Trophoblast cell (in vitro differentiated cells and primary cell): ENCODE results near the gene PRKACB.

Experiments
- DNase-seq, 2 donors: peaks; one replicate each; pipeline ENCODE4 v3.0.0-alpha.2; 2016
- H2AFZ ChIP-seq: 2 replicates; pipeline ENCODE4 v1.6.1; 2013; ENCODE audit warnings: low read length, moderate library complexity, mild to moderate bottlenecking; ENCODE audit not compliant: insufficient read depth, poor library complexity
- H2AK5ac ChIP-seq: 2 replicates; pipeline ENCODE4 v1.6.1; 2013; ENCODE audit warnings: mild to moderate bottlenecking, low read length
- H2BK120ac ChIP-seq: 2 replicates; pipeline ENCODE4 v1.6.1; 2013; ENCODE audit warnings: low read length, mild to moderate bottlenecking, moderate library complexity; ENCODE audit not compliant: insufficient read depth, poor library complexity
- H2BK12ac ChIP-seq: 2 replicates; pipeline ENCODE4 v1.6.1; 2013; ENCODE audit warnings: mild to moderate bottlenecking, low read length, moderate library complexity
- H2BK5ac ChIP-seq: 2 replicates; pipeline ENCODE4 v1.6.1; 2013; ENCODE audit warnings: low read length, low read depth, moderate library complexity, mild to moderate bottlenecking; ENCODE audit not compliant: poor library complexity
- H3K14ac ChIP-seq: 2 replicates; pipeline ENCODE4 v1.6.1; 2013; ENCODE audit warnings: mild to moderate bottlenecking, low read length
- H3K18ac ChIP-seq: 2 replicates; pipeline ENCODE4 v1.6.1; 2013; ENCODE audit warnings: mild to moderate bottlenecking, low read length
- H3K23ac ChIP-seq: 2 replicates; pipeline ENCODE4 v1.6.1; 2013; ENCODE audit warnings: low read length
- H3K27ac ChIP-seq: 2 replicates; pipeline ENCODE4 v1.5.1; 2013; ENCODE audit warnings: low read depth, mild to moderate bottlenecking, inconsistent platforms, low read length, moderate library complexity
- H3K27me3 ChIP-seq: 2 replicates; pipeline ENCODE4 v1.6.1; 2013; ENCODE audit warnings: inconsistent platforms, mild to moderate bottlenecking, low read length, moderate library complexity; ENCODE audit not compliant: insufficient read depth
- H3K36me3 ChIP-seq, 2 experiments: 1 replicate in 1 of 2; 2 replicates in 1 of 2; pipeline ENCODE4 v1.6.1; 2013; ENCODE audit warnings: low read length in 2 of 2, mild to moderate bottlenecking in 2 of 2, moderate library complexity in 1 of 2; ENCODE audit not compliant: insufficient read depth in 2 of 2, control insufficient read depth in 1 of 2
- H3K4ac ChIP-seq: 2 replicates; pipeline ENCODE4 v1.6.1; 2013; ENCODE audit warnings: low read depth, mild to moderate bottlenecking, low read length, moderate library complexity
- H3K4me1 ChIP-seq, 2 experiments: 1 replicate in 1 of 2; 2 replicates in 1 of 2; pipeline ENCODE4 v1.6.1; 2013; ENCODE audit warnings: low read length in 2 of 2, mild to moderate bottlenecking in 2 of 2, moderate library complexity in 1 of 2; ENCODE audit not compliant: insufficient read depth in 2 of 2, control insufficient read depth in 1 of 2
- H3K4me2 ChIP-seq: 2 replicates; pipeline ENCODE4 v1.6.1; 2013; ENCODE audit warnings: inconsistent platforms, mild to moderate bottlenecking, low read length, moderate library complexity
- H3K4me3 ChIP-seq: 2 replicates; pipeline ENCODE4 v1.5.1; 2013; ENCODE audit warnings: mild to moderate bottlenecking, low read depth, low read length, inconsistent platforms
- H3K79me1 ChIP-seq: one replicate; pipeline ENCODE4 v1.6.1; 2013; ENCODE audit warnings: low read length
- H3K79me2 ChIP-seq: 2 replicates; pipeline ENCODE4 v1.6.1; 2013; ENCODE audit warnings: low read length, mild to moderate bottlenecking; ENCODE audit not compliant: control insufficient read depth, insufficient read depth, poor library complexity
- H3K9ac ChIP-seq: 2 replicates; pipeline ENCODE4 v1.6.1; 2013; ENCODE audit warnings: mild to moderate bottlenecking, low read length
- H3K9me3 ChIP-seq: 2 replicates; pipeline ENCODE4 v1.6.1; 2013; ENCODE audit warnings: low read depth, mild to moderate bottlenecking, control low read depth, inconsistent platforms, low read length; ENCODE audit not compliant: insufficient read depth
- H4K12ac ChIP-seq: 2 replicates; pipeline ENCODE4 v1.6.1; 2013; ENCODE audit warnings: low read depth, mild to moderate bottlenecking, low read length, moderate library complexity
- H4K8ac ChIP-seq: 2 replicates; pipeline ENCODE4 v1.6.1; 2013; ENCODE audit warnings: low read depth, mild to moderate bottlenecking, low read length, moderate library complexity
- H4K91ac ChIP-seq: one replicate; pipeline ENCODE4 v1.6.1; 2013; ENCODE audit warnings: low read depth, mild to moderate bottlenecking, low read length, moderate library complexity
- WGBS: extraction: QIAGEN DNeasy Blood & Tissue Kit; methylation state at CpG from one replicate; pipeline ENCODE4 v1.1.7; 2013; ENCODE audit warnings: missing lambda C conversion rate; ENCODE audit not compliant: insufficient read length, insufficient coverage; ENCODE audit errors: extremely low coverage; 5-methylcytosine and 5-hydroxymethylcytosine counted together

Gene PRKACB

DNA sequence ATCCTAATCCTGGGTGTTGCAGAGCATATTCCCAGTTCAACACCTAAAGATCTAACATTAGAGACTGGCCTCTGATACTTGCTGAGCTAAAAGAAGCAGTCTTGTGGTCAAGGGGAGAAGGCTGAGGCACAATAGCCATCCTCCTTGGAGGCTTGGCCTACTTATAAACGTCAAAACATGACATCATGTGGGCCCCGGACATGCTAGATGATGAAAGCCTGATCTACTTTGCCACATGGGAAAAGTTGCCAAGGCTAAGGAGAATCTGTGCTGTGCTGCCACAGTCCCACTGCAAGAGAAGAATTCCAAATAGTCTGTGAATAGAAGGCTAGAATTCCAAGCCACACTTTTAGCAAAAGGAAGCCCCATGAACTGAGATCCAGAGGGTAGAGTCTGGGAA is 113.5 kb downstream of the PRKACB start:
- Histone ChIP-seq H2BK12ac (no peak overlapping the region), H2AK5ac (no peak overlapping the region), H3K79me2 (no peaks in the 10 kb centered on the region), H3K23ac (no peak overlapping the region), H3K79me1 (peaks cover 2% of the 10 kb centered on the region), H3K9ac (no peak overlapping the region), H3K4me1 (peaks cover 5% of the 10 kb centered on the region in 2 experiments), H3K4ac (no peak overlapping the region), H3K36me3 (no peaks in the 10 kb centered on the region), H3K18ac (no peak overlapping the region), H3K4me3 (no peak overlapping the region), H3K27me3 (no peaks in the 10 kb centered on the region), H3K4me2 (no peak overlapping the region), H4K12ac (no peak overlapping the region), H3K9me3 (no peaks in the 10 kb centered on the region), H2BK5ac (no peak overlapping the region), H3K14ac (no peak overlapping the region), H2AFZ (no peak overlapping the region), H3K27ac (no peak overlapping the region), H4K91ac (no peak overlapping the region), H4K8ac (no peak overlapping the region), H2BK120ac (no peak overlapping the region)
- no peak for DNase-seq
- WGBS, result no CpG with 5 or more reads among the region's 2 CpGs

GRCh38 chr1:84259376-84259775 is 115.3 kb downstream of the PRKACB start:
- Histone ChIP-seq H2BK120ac (no peak overlapping the region), H3K18ac (no peak overlapping the region), H3K9me3 (no peaks in the 10 kb centered on the region), H4K8ac (no peak overlapping the region), H3K4me1 (no peaks in the 10 kb centered on the region), H3K27me3 (no peaks in the 10 kb centered on the region), H3K79me2 (no peaks in the 10 kb centered on the region), H4K91ac (no peak overlapping the region), H3K14ac (no peak overlapping the region), H2BK5ac (no peak overlapping the region), H3K36me3 (no peaks in the 10 kb centered on the region), H3K4me2 (no peak overlapping the region), H2BK12ac (no peak overlapping the region), H3K4me3 (no peak overlapping the region), H3K4ac (no peak overlapping the region), H4K12ac (no peak overlapping the region), H3K79me1 (no peaks in the 10 kb centered on the region), H3K27ac (no peak overlapping the region), H3K23ac (no peak overlapping the region), H3K9ac (no peak overlapping the region), H2AK5ac (no peak overlapping the region), H2AFZ (no peak overlapping the region)
- WGBS, result no CpG with 5 or more reads among the region's 2 CpGs
- no peak for DNase-seq

GRCh38 chr1:84259989-84260388 is 115.9 kb downstream of the PRKACB start:
- no peak for DNase-seq
- Histone ChIP-seq H2BK12ac (no peak overlapping the region), H2AK5ac (no peak overlapping the region), H4K12ac (no peak overlapping the region), H3K79me2 (no peaks in the 10 kb centered on the region), H3K27ac (no peak overlapping the region), H3K14ac (no peak overlapping the region), H2AFZ (no peak overlapping the region), H3K9ac (no peak overlapping the region), H3K23ac (no peak overlapping the region), H3K36me3 (no peaks in the 10 kb centered on the region), H3K27me3 (no peaks in the 10 kb centered on the region), H4K91ac (no peak overlapping the region), H4K8ac (no peak overlapping the region), H2BK120ac (no peak overlapping the region), H3K4me2 (no peak overlapping the region), H2BK5ac (no peak overlapping the region), H3K79me1 (no peaks in the 10 kb centered on the region), H3K18ac (no peak overlapping the region), H3K4me3 (no peak overlapping the region), H3K4me1 (no peaks in the 10 kb centered on the region), H3K4ac (no peak overlapping the region), H3K9me3 (no peaks in the 10 kb centered on the region)
- WGBS, result no CpG with 5 or more reads among the region's 2 CpGs

GRCh38 chr1:84260852-84261518 is 116.9 kb downstream of the PRKACB start:
- H2BK5ac ChIP-seq, result no peak overlapping the region
- no peak overlapping the region for H3K23ac ChIP-seq
- H3K27ac ChIP-seq, result no peak overlapping the region
- no peak for DNase-seq
- no peak overlapping the region for H4K8ac ChIP-seq
- no peaks in the 10 kb centered on the region for H3K79me2 ChIP-seq
- H2BK120ac ChIP-seq, result no peak overlapping the region
- H3K4me1 ChIP-seq, result no peaks in the 10 kb centered on the region
- H4K91ac ChIP-seq, result no peak overlapping the region
- no peaks in the 10 kb centered on the region for H3K27me3 ChIP-seq
- no CpG with 5 or more reads among the region's 3 CpGs for WGBS
- no peak overlapping the region for H3K4ac ChIP-seq
- no peak overlapping the region for H3K9ac ChIP-seq
- H2AK5ac ChIP-seq, result no peak overlapping the region
- H3K14ac ChIP-seq, result no peak overlapping the region
- no peaks in the 10 kb centered on the region for H3K36me3 ChIP-seq
- H2BK12ac ChIP-seq, result no peak overlapping the region
- H3K4me3 ChIP-seq, result no peak overlapping the region
- H3K4me2 ChIP-seq, result no peak overlapping the region
- no peak overlapping the region for H2AFZ ChIP-seq
- H4K12ac ChIP-seq, result no peak overlapping the region
- no peaks in the 10 kb centered on the region for H3K9me3 ChIP-seq
- no peaks in the 10 kb centered on the region for H3K79me1 ChIP-seq
- H3K18ac ChIP-seq, result no peak overlapping the region
